GM12801 (cell line): ENCODE data around the gene SORBS1.

Experiments used
- TF ChIP-seq, protein P1 (sequence below): IDR thresholded peaks from one replicate; pipeline ENCODE4 v1.5.1; 2011; ENCODE audit warnings: control low read depth; ENCODE audit not compliant: insufficient read length; ENCODE audit errors: extremely low read depth

SORBS1 gene

DNA sequence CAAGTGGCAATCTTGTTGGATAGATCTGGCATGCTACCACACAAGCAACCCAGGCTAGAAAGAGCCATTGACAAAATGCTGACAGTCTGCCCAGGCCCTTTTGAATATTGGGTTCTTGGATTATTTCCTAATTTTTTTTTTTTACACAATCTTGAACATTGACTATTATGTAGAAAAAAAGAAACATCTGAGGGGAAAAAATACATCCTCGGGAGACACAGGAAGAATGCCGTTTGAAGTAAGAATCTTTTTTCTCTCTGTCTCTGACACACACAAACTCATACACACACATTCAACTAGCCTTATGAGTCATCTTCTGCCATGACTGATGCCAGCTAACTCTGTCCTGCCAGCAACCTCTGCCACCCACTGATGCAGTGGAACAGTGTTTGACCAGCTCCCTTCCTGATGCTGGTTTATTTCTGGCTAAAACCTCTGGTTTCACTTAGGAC lies 47.2 kb downstream of the SORBS1 start:
- TF ChIP-seq, protein P1, sequence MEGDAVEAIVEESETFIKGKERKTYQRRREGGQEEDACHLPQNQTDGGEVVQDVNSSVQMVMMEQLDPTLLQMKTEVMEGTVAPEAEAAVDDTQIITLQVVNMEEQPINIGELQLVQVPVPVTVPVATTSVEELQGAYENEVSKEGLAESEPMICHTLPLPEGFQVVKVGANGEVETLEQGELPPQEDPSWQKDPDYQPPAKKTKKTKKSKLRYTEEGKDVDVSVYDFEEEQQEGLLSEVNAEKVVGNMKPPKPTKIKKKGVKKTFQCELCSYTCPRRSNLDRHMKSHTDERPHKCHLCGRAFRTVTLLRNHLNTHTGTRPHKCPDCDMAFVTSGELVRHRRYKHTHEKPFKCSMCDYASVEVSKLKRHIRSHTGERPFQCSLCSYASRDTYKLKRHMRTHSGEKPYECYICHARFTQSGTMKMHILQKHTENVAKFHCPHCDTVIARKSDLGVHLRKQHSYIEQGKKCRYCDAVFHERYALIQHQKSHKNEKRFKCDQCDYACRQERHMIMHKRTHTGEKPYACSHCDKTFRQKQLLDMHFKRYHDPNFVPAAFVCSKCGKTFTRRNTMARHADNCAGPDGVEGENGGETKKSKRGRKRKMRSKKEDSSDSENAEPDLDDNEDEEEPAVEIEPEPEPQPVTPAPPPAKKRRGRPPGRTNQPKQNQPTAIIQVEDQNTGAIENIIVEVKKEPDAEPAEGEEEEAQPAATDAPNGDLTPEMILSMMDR, result no peak

DNA sequence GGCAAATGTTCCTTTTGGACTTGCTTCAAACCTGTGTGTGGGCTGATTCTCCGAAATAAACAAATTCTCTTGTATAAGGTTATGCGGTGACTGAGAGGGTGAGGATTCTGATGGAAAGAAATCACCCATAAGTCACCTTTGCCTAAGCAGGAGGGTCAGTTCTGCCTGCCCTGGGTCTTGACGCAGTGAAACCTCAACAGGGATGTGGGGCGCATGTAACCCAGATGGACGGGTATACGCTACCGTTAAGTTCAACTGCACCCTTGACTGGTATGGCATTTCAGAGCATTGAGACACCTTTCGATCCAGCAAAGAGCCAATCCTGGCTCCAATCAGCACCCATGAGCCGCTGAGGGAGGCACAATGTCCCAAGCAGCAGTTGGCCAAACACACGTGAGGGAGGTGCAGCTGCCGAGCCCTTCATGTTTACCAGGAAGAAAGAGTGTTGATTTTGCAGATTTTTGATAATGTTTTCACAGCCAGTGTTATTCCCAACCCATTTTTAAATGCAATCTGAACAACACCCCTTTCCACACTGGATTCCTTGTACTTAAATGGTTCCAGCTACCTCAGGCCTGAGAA lies 48.1 kb downstream of the SORBS1 start:
- TF ChIP-seq, protein P1, result no peak

DNA sequence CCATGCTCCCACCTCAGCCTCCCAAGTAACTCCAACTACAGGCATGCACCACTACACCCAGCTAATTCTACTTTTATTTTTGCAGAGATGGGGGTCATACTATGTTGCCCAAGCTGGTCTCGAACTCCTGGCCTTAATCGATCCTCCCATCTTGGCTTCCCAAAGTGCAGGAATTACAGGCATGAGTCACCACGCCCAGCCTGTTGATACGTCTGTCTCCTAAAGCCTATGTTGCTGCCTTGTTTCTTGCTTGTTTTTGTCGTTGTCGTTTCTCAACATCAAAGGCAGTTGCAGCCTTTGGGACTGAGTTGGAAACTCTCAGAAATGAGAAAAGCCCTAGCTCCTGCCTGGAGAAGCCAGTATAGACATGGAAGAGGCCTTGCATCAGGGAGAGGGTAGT lies 49.9 kb downstream of the SORBS1 start:
- TF ChIP-seq, protein P1, result no peak

DNA sequence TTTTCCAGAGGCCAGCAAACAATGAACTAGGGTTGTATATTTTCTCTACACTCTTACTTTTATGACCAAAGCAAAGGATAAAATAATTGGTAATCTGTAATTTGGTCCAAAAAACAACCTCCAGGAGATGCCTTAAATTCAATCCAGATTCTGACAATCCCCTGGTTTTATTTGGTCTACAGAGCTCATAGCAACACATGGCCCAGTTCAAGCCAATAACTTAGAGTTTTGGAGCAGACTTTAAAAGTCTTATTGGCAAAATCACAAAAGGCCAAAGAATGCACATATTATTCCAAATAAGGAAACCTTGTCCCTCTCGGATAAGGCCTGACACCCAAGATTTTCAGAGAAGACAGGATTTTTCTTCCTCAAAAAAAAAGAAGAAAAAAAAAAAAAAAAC lies 51.9 kb downstream of the SORBS1 start:
- TF ChIP-seq, protein P1, result no peak

DNA sequence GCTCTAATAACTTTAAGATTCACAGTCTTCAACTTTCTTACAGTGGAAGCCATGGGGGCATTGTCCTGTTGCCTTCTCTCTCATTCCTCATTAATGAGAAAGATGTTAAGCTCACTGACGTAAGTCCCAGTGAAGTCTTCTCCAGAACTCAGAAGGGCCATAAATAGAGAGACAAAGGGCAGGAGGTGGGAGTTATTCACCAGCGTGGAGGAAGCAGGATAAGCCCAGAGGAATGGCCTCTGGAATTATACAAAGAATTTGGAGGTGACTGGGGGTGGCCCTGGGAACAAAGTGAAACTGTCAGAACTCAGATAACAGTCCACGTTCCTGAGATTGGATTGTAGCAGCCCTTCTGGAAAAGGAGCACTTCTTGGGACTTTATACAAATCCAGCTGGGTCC lies 52.4 kb downstream of the SORBS1 start:
- TF ChIP-seq, protein P1, result no peak

DNA sequence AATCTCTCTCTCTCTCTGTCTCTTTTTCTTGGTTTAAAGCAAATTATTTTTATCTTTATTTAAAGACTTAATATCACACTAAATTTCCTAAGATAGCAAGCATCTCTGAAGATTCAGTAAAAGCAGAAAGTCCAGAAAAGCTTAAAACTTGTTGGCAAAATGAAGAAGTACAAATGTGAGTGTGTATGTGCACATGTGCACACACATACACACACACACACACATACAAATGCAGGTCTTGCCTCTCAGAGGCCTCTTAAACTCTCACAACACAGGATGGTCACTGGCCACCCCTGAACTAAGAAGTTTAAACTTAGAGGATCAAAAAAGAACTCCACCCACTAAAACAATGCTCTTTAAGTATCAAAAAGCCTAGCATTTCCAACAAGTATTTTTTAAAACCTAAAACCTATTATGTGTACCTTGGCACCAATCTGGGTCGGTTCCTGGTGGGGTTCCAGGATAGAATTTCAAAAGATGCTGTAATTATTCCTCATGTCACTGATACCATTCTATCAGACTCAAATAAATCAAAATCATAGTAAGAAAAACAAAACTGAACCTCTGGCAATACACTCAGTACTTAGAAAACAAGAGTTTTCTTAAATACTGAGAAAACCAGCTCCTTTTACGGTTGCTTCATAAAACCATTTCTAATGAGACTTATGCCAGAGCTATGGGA lies 55.0 kb downstream of the SORBS1 start:
- TF ChIP-seq, protein P1, result no peak

DNA sequence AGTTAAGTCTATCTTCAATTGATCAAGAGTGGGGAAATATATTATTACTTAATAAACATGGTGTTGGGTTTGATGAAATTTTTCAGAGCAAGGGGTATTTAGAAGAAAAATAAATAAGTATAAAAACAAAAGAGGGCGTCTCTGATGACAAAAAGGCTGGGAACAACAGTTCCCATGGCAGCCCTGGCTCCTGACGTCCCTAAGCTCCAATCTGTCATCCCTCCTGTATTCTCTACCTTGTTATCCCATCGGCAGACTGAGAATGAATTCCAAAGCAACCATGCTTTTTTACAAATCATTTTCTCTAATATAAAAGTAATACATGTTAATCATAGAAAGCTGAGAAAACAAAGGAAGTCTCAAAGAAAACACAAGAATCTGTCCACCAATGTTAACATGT lies 55.5 kb downstream of the SORBS1 start:
- TF ChIP-seq, protein P1, result no peak
